ENCODE data around the gene D2HGDH. TPM values are rescaled to one million over a fixed set of nuclear protein-coding genes. Genes with fewer than 3 reads are reported as not detected.
"Not testable (repeated sequence)": the region's sequence is repeated elsewhere in the genome, so short reads cannot be mapped to it uniquely, and the experiment has no call there.

D2HGDH gene
- total RNA-seq, 2 experiments from 2014 or later, result 26.9 to 29.3 TPM

- Mint-ChIP-seq H3K9me3 (peaks cover 1% of the 10 kb centered on the region), H3K27ac (no peak overlapping the region), H3K4me3 (no peak overlapping the region), H3K27me3 (no peaks in the 10 kb centered on the region), H3K4me1 (no peaks in the 10 kb centered on the region), H3K36me3 (peaks cover 15% of the 10 kb centered on the region)
- no peak for DNase-seq
Observed at GRCh38 chr2:241751776-241752175, 17.3 kb downstream of the D2HGDH start.

- H3K9me3 Mint-ChIP-seq, result no peaks in the 10 kb centered on the region
- H3K4me3 Mint-ChIP-seq, result no peak overlapping the region
- H3K4me1 Mint-ChIP-seq, result no peaks in the 10 kb centered on the region
- peaks cover 12% of the 10 kb centered on the region for H3K36me3 Mint-ChIP-seq
- no peak overlapping the region for H3K27ac Mint-ChIP-seq
- no peaks in the 10 kb centered on the region for H3K27me3 Mint-ChIP-seq
- DNase-seq, result no peak
Observed at GRCh38 chr2:241752253-241752652, 17.8 kb downstream of the D2HGDH start.

GRCh38 chr2:241752689-241753276, 18.4 kb downstream of the D2HGDH start:
- no peak for DNase-seq
- no peaks in the 10 kb centered on the region for H3K27me3 Mint-ChIP-seq
- H3K36me3 Mint-ChIP-seq, result peaks cover 10% of the 10 kb centered on the region
- no peak overlapping the region for H3K27ac Mint-ChIP-seq
- H3K4me3 Mint-ChIP-seq, result no peak overlapping the region
- H3K9me3 Mint-ChIP-seq, result no peaks in the 10 kb centered on the region
- no peaks in the 10 kb centered on the region for H3K4me1 Mint-ChIP-seq

GRCh38 chr2:241753493-241753892, 19.1 kb downstream of the D2HGDH start:
- Mint-ChIP-seq H3K27ac (no peak overlapping the region), H3K27me3 (no peaks in the 10 kb centered on the region), H3K36me3 (peaks cover 8% of the 10 kb centered on the region), H3K9me3 (no peaks in the 10 kb centered on the region), H3K4me3 (no peak overlapping the region), H3K4me1 (no peaks in the 10 kb centered on the region)
- DNase-seq, result no peak

- H3K27ac Mint-ChIP-seq, result no peak overlapping the region
- no peaks in the 10 kb centered on the region for H3K27me3 Mint-ChIP-seq
- no peaks in the 10 kb centered on the region for H3K4me1 Mint-ChIP-seq
- H3K9me3 Mint-ChIP-seq, result no peaks in the 10 kb centered on the region
- H3K4me3 Mint-ChIP-seq, result no peak overlapping the region
- H3K36me3 Mint-ChIP-seq, result peaks cover 7% of the 10 kb centered on the region
- DNase-seq, result no peak
Observed at GRCh38 chr2:241754042-241754441, 19.6 kb downstream of the D2HGDH start.

- H3K27me3 Mint-ChIP-seq, result no peaks in the 10 kb centered on the region
- DNase-seq, result no peak
- no peak overlapping the region for H3K4me3 Mint-ChIP-seq
- H3K4me1 Mint-ChIP-seq, result no peaks in the 10 kb centered on the region
- H3K27ac Mint-ChIP-seq, result no peak overlapping the region
- H3K9me3 Mint-ChIP-seq, result peaks cover 2% of the 10 kb centered on the region
- peaks cover 11% of the 10 kb centered on the region for H3K36me3 Mint-ChIP-seq
Observed at GRCh38 chr2:241755166-241755565, 20.7 kb downstream of the D2HGDH start.

- H3K27ac Mint-ChIP-seq, result no peak overlapping the region
- H3K27me3 Mint-ChIP-seq, result no peaks in the 10 kb centered on the region
- no peak overlapping the region for H3K4me3 Mint-ChIP-seq
- no peak for DNase-seq
- H3K36me3 Mint-ChIP-seq, result peaks cover 15% of the 10 kb centered on the region
- H3K9me3 Mint-ChIP-seq, result peaks cover 3% of the 10 kb centered on the region
- no peaks in the 10 kb centered on the region for H3K4me1 Mint-ChIP-seq
Observed at GRCh38 chr2:241755777-241756176, 21.3 kb downstream of the D2HGDH start.

GRCh38 chr2:241759067-241759807, 24.8 kb downstream of the D2HGDH start:
- Mint-ChIP-seq H3K36me3 (peaks cover 16% of the 10 kb centered on the region), H3K4me1 (peaks cover 4% of the 10 kb centered on the region), H3K27ac (no peak overlapping the region), H3K27me3 (no peaks in the 10 kb centered on the region), H3K9me3 (peaks cover 6% of the 10 kb centered on the region), H3K4me3 (no peak overlapping the region)
- DNase-seq, result no peak

- not testable (repeated sequence) for H3K27ac Mint-ChIP-seq, H3K4me1 Mint-ChIP-seq, DNase-seq, H3K27me3 Mint-ChIP-seq, H3K9me3 Mint-ChIP-seq, H3K4me3 Mint-ChIP-seq
- peaks cover 16% of the 10 kb centered on the region for H3K36me3 Mint-ChIP-seq
Observed at GRCh38 chr2:241759893-241760292, 25.5 kb downstream of the D2HGDH start.

- DNase-seq, result no peak
- no peaks in the 10 kb centered on the region for H3K27me3 Mint-ChIP-seq
- peaks cover 16% of the 10 kb centered on the region for H3K36me3 Mint-ChIP-seq
- H3K9me3 Mint-ChIP-seq, result peaks cover 6% of the 10 kb centered on the region
- H3K4me3 Mint-ChIP-seq, result no peak overlapping the region
- no peak overlapping the region for H3K27ac Mint-ChIP-seq
- H3K4me1 Mint-ChIP-seq, result peaks cover 4% of the 10 kb centered on the region
Observed at GRCh38 chr2:241760301-241760771, 25.9 kb downstream of the D2HGDH start.

- Mint-ChIP-seq H3K27me3 (no peaks in the 10 kb centered on the region), H3K36me3 (peaks cover 16% of the 10 kb centered on the region), H3K9me3 (peaks cover 6% of the 10 kb centered on the region), H3K4me1 (peaks cover 4% of the 10 kb centered on the region), H3K27ac (no peak overlapping the region), H3K4me3 (no peak overlapping the region)
- no peak for DNase-seq
Observed at GRCh38 chr2:241762321-241762932, 28.0 kb downstream of the D2HGDH start.

GRCh38 chr2:241762933-241763369, 28.5 kb downstream of the D2HGDH start:
- Mint-ChIP-seq H3K9me3 (peaks cover 6% of the 10 kb centered on the region), H3K27me3 (no peaks in the 10 kb centered on the region), H3K36me3 (peaks cover 16% of the 10 kb centered on the region), H3K4me3 (no peak overlapping the region), H3K27ac (no peak overlapping the region), H3K4me1 (peaks cover 4% of the 10 kb centered on the region)
- DNase-seq, result no peak

GRCh38 chr2:241763551-241764274, 29.3 kb downstream of the D2HGDH start:
- H3K4me3 Mint-ChIP-seq, result no peak overlapping the region
- no peak overlapping the region for H3K27ac Mint-ChIP-seq
- peaks cover 6% of the 10 kb centered on the region for H3K9me3 Mint-ChIP-seq
- H3K27me3 Mint-ChIP-seq, result no peaks in the 10 kb centered on the region
- H3K4me1 Mint-ChIP-seq, result peaks cover 4% of the 10 kb centered on the region
- no peak for DNase-seq
- peaks cover 16% of the 10 kb centered on the region for H3K36me3 Mint-ChIP-seq

- H3K4me3 Mint-ChIP-seq, result no peak overlapping the region
- H3K27ac Mint-ChIP-seq, result no peak overlapping the region
Observed at GRCh38 chr2:241764275-241765241, 30.1 kb downstream of the D2HGDH start.

More at GRCh38 chr2:241764275-241765241, 30.1 kb downstream of the D2HGDH start:
- Mint-ChIP-seq H3K9me3 (peaks cover 6% of the 10 kb centered on the region), H3K4me1 (peaks cover 4% of the 10 kb centered on the region), H3K36me3 (peaks cover 10% of the 10 kb centered on the region), H3K27me3 (no peaks in the 10 kb centered on the region)
- no peak for DNase-seq

Measured in activated naive CD8-positive, alpha-beta T cell treated with anti-CD3 and anti-CD28 coated beads for 36 hours (primary cell).